Memory B cell (primary cell): ENCODE measurements around the gene ISLR.
"Not testable (repeated sequence)": the region's sequence is repeated elsewhere in the genome, so short reads cannot be mapped to it uniquely, and the experiment has no call there.

Experiments
- ATAC-seq: fragments of 150-1000 bp; cut with Tn5 transposase; 2 replicates; pipeline ENCODE4 v1.10.0; 2021; ENCODE audit warnings: low read depth, mild to moderate bottlenecking, moderate library complexity
- DNase-seq, 2 donors: peaks; one replicate each; pipeline ENCODE4 v3.0.0; 2022; ENCODE audit warnings: low spot score in 2 of 2
- H3K27ac Mint-ChIP-seq: one replicate; pipeline ENCODE4 v1.8.0; 2022; ENCODE audit warnings: mild to moderate bottlenecking, moderate library complexity, mixed read lengths
- H3K27me3 Mint-ChIP-seq: one replicate; pipeline ENCODE4 v1.8.0; 2022; ENCODE audit warnings: mixed read lengths
- H3K36me3 Mint-ChIP-seq: one replicate; pipeline ENCODE4 v1.8.0; 2022; ENCODE audit warnings: mild to moderate bottlenecking, mixed read lengths
- H3K4me1 Mint-ChIP-seq: one replicate; pipeline ENCODE4 v1.8.0; 2022; ENCODE audit warnings: mixed read lengths
- H3K4me3 Mint-ChIP-seq: one replicate; pipeline ENCODE4 v1.8.0; 2022; ENCODE audit warnings: mild to moderate bottlenecking, moderate library complexity, mixed read lengths
- H3K9me3 Mint-ChIP-seq: one replicate; pipeline ENCODE4 v1.8.0; 2022; ENCODE audit warnings: mixed read lengths

ISLR gene

GRCh38 chr15:74156678-74157411 is 16.7 kb upstream of the ISLR start:
- ATAC-seq = no peak
- peaks cover 12% of the 10 kb centered on the region for H3K27me3 Mint-ChIP-seq
- DNase-seq = no peak
- no peak overlapping the region for H3K27ac Mint-ChIP-seq
- no peaks in the 10 kb centered on the region for H3K9me3 Mint-ChIP-seq
- peaks cover 10% of the 10 kb centered on the region for H3K4me1 Mint-ChIP-seq
- H3K36me3 Mint-ChIP-seq = no peaks in the 10 kb centered on the region
- no peak overlapping the region for H3K4me3 Mint-ChIP-seq

DNA sequence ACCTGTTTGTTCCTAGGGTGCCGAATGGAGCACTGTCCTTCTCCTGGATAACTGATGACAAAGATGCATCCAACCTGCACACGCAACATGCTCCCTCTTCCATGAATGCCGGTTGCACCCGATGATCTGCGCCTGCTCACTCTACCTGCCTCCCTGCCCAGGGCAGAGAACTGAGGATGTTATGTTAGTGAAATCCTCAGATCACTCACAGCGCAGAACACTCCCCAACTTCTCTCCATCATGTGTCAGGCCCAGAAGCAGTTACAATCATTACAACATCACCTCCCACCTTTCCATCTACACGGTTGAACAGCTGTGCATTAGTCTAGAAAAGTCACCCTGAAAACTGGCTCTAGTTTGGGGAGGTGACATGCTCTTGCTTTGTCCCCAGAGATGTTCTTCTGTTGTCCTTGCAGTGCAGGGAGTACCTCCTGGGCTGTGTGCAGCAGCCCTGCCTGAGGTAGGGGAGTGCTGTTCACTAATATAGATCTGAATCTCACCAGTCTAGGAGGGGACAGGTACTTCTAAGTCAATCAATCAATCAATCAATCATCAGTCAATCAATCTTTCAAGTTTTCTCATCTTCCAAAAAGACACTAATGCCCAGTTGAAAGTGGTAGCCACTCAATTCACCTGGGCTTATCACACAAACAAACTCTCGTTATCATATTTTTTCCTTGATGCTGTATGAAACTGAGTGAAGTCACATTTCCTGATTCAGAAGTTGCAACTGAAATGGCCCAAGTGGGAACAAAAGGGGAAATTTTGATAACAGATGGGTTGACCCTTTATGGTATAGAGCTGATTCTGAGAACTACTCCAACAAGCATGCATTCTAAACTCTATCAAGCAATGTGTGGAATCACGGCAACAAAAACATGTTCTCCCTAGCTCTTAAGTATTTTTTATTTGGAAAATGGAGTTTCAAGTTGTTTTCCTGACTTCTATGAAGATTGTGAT is 15.4 kb upstream of the ISLR start:
- no peak overlapping the region for H3K4me3 Mint-ChIP-seq
- DNase-seq (no peak), ATAC-seq (no peak)
- H3K36me3 Mint-ChIP-seq = no peaks in the 10 kb centered on the region
- H3K27me3 Mint-ChIP-seq = peaks cover 17% of the 10 kb centered on the region
- H3K9me3 Mint-ChIP-seq = no peaks in the 10 kb centered on the region
- peaks cover 10% of the 10 kb centered on the region for H3K4me1 Mint-ChIP-seq
- no peak overlapping the region for H3K27ac Mint-ChIP-seq

- H3K9me3 Mint-ChIP-seq = no peaks in the 10 kb centered on the region
- ATAC-seq (no peak), DNase-seq (no peak)
- H3K4me3 Mint-ChIP-seq = no peak overlapping the region
- H3K27me3 Mint-ChIP-seq = peaks cover 14% of the 10 kb centered on the region
- no peaks in the 10 kb centered on the region for H3K36me3 Mint-ChIP-seq
- no peak overlapping the region for H3K27ac Mint-ChIP-seq
- H3K4me1 Mint-ChIP-seq = peaks cover 10% of the 10 kb centered on the region
Observed at GRCh38 chr15:74158855-74159650, 14.5 kb upstream of the ISLR start.

GRCh38 chr15:74159773-74160172 is 13.7 kb upstream of the ISLR start:
- Mint-ChIP-seq H3K9me3 (no peaks in the 10 kb centered on the region), H3K27me3 (peaks cover 17% of the 10 kb centered on the region), H3K27ac (no peak overlapping the region), H3K4me1 (peaks cover 10% of the 10 kb centered on the region), H3K4me3 (no peak overlapping the region), H3K36me3 (peaks cover 2% of the 10 kb centered on the region)
- no peak for ATAC-seq
- no peak for DNase-seq

GRCh38 chr15:74160390-74160789 is 13.1 kb upstream of the ISLR start:
- H3K27ac Mint-ChIP-seq, DNase-seq, ATAC-seq, H3K9me3 Mint-ChIP-seq, H3K4me1 Mint-ChIP-seq, H3K4me3 Mint-ChIP-seq, H3K36me3 Mint-ChIP-seq: not testable (repeated sequence)
- peaks cover 14% of the 10 kb centered on the region for H3K27me3 Mint-ChIP-seq

DNA sequence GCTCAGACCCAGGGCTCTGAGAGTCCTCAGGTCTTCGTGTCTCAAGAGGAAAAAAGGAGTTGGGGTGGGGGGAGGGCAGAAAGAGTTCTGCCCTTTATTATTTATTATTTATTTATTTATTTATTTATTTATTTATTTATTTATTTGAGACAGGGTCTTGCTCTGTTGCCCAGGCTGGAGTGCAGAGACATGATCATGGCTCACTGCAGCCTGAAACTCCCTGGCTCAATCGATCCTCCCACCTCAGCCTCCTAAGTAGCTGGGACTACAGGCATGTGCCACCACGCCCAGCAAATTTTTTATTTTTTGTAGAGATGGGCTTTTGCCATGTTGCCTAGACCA is 11.3 kb upstream of the ISLR start:
- not testable (repeated sequence) for H3K27ac Mint-ChIP-seq, H3K36me3 Mint-ChIP-seq, H3K4me3 Mint-ChIP-seq, H3K9me3 Mint-ChIP-seq, ATAC-seq, H3K4me1 Mint-ChIP-seq, DNase-seq
- H3K27me3 Mint-ChIP-seq = peaks cover 13% of the 10 kb centered on the region

DNA sequence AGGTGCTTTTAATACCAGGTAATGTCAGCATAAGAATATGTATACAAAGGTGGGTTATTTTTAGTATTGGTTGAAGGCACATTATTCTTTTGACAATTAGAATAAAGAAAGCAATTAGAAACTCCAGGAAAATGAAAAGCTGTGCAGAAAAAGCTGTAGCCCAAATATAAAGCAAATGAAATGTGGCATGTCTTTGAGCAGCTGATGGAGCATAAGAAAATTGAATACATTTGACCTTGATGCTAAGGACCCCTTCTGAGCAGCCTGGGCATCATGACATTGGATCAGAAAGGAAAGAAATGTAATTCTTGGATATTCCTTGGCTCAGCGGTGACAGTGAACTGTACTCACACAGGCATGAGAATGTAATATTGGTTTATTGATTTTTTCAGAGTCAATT is 8.0 kb upstream of the ISLR start:
- ATAC-seq = no peak
- Mint-ChIP-seq H3K4me3 (no peak overlapping the region), H3K27ac (no peak overlapping the region), H3K9me3 (peaks cover 2% of the 10 kb centered on the region), H3K4me1 (no peaks in the 10 kb centered on the region), H3K36me3 (peaks cover 2% of the 10 kb centered on the region), H3K27me3 (peaks cover 18% of the 10 kb centered on the region)
- DNase-seq = no peak

DNA sequence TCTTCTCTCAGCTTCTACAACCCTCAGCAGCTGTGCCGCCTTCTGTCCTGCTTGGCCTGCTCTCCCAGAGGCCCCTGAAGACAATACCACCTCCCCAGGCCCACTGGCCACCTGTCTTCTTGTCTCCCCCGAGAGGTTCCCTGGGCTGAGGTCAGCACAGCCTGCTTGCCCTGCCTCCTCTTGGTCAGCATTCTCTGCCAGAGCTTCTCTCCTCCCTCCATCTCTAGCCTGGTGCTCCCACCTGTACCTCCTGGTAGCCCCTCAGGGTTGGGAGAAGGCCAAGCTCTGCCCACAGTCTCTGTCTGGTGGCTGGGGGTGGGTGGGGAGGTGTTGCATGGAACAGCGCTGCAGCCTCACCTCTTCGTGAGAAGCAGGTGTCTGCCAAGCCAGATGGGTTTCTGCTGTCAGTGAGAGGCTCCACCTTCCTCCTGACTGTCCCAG is 5.6 kb upstream of the ISLR start:
- peaks cover 16% of the 10 kb centered on the region for H3K27me3 Mint-ChIP-seq
- H3K4me3 Mint-ChIP-seq = no peak overlapping the region
- H3K9me3 Mint-ChIP-seq = peaks cover 2% of the 10 kb centered on the region
- no peak overlapping the region for H3K27ac Mint-ChIP-seq
- ATAC-seq (no peak), DNase-seq (no peak)
- H3K36me3 Mint-ChIP-seq = peaks cover 2% of the 10 kb centered on the region
- no peaks in the 10 kb centered on the region for H3K4me1 Mint-ChIP-seq

DNA sequence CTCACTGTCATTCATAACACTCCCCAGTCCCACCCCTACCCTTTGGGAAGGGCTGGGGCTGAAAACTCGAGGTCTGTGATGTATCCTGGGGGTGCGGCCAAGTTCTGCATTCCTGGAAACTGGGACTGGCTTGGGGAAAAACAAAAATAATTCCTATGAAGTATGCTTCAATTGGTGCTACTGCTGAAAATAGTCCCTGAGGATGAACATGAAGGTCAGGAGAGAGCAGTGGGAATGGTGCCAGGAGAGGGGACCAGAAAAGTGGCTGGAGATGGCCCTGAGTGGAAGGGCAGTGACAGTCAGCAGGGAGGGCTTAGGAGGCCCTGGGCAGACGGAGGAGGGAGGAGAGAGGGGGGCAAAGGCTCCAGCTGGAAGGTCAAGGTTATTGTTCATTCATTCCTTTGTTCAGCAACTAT is 4.8 kb upstream of the ISLR start:
- Mint-ChIP-seq H3K9me3 (peaks cover 2% of the 10 kb centered on the region), H3K36me3 (peaks cover 2% of the 10 kb centered on the region), H3K27me3 (peaks cover 17% of the 10 kb centered on the region), H3K27ac (no peak overlapping the region), H3K4me3 (no peak overlapping the region), H3K4me1 (no peaks in the 10 kb centered on the region)
- ATAC-seq (no peak), DNase-seq (no peak)

DNA sequence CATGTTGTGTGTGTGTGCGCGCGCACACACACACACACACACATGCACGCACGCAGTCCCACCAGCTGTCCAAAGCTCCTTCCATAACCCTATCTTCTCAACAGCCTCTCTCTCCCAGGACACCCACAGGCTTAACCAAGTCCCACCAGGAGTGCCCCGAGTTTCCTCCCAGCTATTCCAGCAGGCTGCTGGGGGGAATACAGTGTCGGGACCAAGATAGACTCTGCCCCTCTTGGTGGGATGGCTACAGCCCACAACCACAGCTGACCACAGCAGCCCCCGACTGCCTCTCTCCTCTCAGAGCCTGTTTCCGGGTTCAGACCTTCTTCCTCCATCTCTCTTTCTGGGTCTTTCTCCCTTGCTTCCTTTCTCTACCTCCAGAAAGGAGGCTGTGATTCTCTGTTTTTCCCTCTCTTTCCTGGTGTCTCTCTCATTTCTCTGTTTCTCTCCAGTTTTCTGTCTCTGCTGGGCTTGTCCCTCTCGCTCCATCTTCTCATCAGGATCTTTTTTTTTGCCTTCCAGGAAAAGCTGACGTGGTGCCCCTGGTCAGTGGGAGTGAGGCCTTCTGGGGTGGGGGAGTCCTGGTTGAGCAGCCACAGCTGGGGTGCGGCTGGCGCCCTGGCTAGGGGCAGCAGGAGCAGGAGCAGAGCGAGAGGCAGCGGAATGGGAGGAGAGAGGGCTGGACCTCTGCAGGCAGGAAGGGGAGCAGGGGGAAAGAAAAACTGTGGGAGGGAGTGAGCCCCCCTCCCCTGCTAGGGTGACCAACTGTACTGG is 3.3 kb upstream of the ISLR start:
- no peak for DNase-seq
- Mint-ChIP-seq H3K9me3 (no peaks in the 10 kb centered on the region), H3K27me3 (peaks cover 12% of the 10 kb centered on the region), H3K4me3 (no peak overlapping the region), H3K4me1 (no peaks in the 10 kb centered on the region), H3K27ac (no peak overlapping the region), H3K36me3 (no peaks in the 10 kb centered on the region)
- no peak for ATAC-seq

DNA sequence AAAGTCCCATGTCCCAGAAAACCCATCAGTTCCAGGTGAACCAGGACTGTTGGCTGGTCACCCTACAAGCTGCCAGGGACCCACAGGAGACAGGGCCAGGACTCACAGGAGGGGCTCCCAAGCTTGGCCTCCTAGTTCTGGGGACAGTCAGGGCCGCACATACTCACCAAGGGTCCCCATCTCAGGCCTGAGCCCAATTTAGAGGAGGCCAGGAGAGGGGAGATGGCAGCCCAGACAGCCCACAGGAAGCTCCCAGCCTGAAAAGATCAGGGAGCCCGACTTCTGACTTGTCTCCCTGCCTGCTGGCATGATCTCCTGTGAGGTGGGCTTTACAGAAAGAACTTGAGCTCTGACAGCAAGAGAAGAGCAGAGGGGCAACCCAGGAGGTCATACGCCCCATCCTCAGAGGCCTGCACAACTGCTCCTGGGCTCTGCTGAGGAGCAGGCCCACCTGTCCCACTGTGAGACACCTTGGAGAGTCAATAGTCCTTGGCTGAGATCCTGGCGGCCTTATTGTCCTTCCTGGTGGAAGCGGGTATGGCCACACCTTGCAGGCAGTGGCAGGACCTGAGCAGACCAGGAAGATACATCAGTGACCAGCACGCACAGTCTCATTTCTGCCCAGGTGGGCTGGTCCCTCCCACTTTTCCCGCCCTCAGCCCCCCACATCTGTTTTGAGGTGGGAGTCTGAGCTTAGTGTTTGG is 2.5 kb upstream of the ISLR start:
- peaks cover 12% of the 10 kb centered on the region for H3K27me3 Mint-ChIP-seq
- DNase-seq (no peak), ATAC-seq (no peak)
- H3K4me1 Mint-ChIP-seq = no peaks in the 10 kb centered on the region
- no peak overlapping the region for H3K4me3 Mint-ChIP-seq
- no peaks in the 10 kb centered on the region for H3K9me3 Mint-ChIP-seq
- H3K36me3 Mint-ChIP-seq = no peaks in the 10 kb centered on the region
- no peak overlapping the region for H3K27ac Mint-ChIP-seq

DNA sequence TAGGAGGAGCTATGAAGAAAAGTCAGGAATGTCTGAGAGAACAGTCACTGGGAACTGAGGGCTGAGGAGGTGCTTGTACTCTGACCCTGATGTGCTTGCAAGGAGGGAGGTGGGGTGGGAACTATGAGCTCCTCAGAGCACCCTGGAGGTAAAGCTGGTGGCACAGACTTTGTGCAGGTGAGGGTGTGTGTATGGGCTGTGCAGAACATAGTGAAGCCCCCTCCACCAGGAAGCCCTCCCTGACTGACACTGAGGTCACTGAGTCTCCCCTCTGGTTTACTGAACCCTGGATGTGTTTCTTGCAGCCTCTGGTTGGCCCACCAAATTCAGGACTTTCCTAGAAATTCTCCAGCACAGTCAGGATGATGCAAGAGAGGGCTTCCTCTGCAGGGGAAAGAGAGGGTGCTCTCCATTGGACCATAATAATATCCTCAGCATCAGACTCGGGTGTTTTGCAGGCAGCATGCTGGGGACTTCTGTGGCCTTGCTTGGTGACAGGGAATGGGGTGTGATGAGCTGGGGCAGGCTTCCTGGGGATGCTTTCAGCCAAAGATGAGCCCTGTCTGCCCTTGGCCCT is 1.5 kb upstream of the ISLR start:
- H3K4me3 Mint-ChIP-seq = no peak overlapping the region
- H3K36me3 Mint-ChIP-seq = no peaks in the 10 kb centered on the region
- DNase-seq (no peak), ATAC-seq (no peak)
- peaks cover 14% of the 10 kb centered on the region for H3K27me3 Mint-ChIP-seq
- no peaks in the 10 kb centered on the region for H3K9me3 Mint-ChIP-seq
- no peak overlapping the region for H3K27ac Mint-ChIP-seq
- no peaks in the 10 kb centered on the region for H3K4me1 Mint-ChIP-seq
